ENCODE results near the gene CPNE7.

CPNE7 gene

GRCh38 chr16:89607937-89608740, 32.6 kb downstream of the CPNE7 start:
- DNase-seq = no peak

- DNase-seq = no peak
Measured at GRCh38 chr16:89610108-89610453, 34.5 kb downstream of the CPNE7 start.

GRCh38 chr16:89612415-89613166, 37.0 kb downstream of the CPNE7 start:
- no peak for DNase-seq

- DNase-seq = no peak
Measured at GRCh38 chr16:89613231-89613953, 37.8 kb downstream of the CPNE7 start, which contains the start of gene DPEP1. DPEP1 (plus strand) TSS chr16:89613642; CDS start chr16:89630411, 16,769 bp downstream.

- DNase-seq = no peak
Measured at GRCh38 chr16:89613954-89614459, 38.4 kb downstream of the CPNE7 start.

GRCh38 chr16:89615176-89615575, 39.6 kb downstream of the CPNE7 start:
- no peak for DNase-seq

- no peak for DNase-seq
Measured at GRCh38 chr16:89615596-89616090, 40.1 kb downstream of the CPNE7 start.

- DNase-seq = no peak
Measured at GRCh38 chr16:89616623-89617022, 41.1 kb downstream of the CPNE7 start.

GRCh38 chr16:89617036-89617435, 41.5 kb downstream of the CPNE7 start:
- no peak for DNase-seq

GRCh38 chr16:89618109-89618998, 42.8 kb downstream of the CPNE7 start:
- no peak for DNase-seq

GRCh38 chr16:89619840-89620239, 44.3 kb downstream of the CPNE7 start:
- no peak for DNase-seq

- DNase-seq = no peak
Measured at GRCh38 chr16:89620406-89620841, 44.9 kb downstream of the CPNE7 start.

GRCh38 chr16:89621136-89621697, 45.7 kb downstream of the CPNE7 start:
- no peak for DNase-seq

- DNase-seq = no peak
Measured at GRCh38 chr16:89621698-89622409, 46.3 kb downstream of the CPNE7 start.

- DNase-seq = no peak
Measured at GRCh38 chr16:89623511-89624261, 48.1 kb downstream of the CPNE7 start.

GRCh38 chr16:89624777-89625761, 49.5 kb downstream of the CPNE7 start:
- no peak for DNase-seq

- DNase-seq = no peak
Measured at GRCh38 chr16:89629827-89630610, 54.5 kb downstream of the CPNE7 start.

- DNase-seq = no peak
Measured at GRCh38 chr16:89633064-89633631, 57.6 kb downstream of the CPNE7 start.

Data from NCI-H2107 (cell line).